OCI-LY7 (cell line): ENCODE measurements around the gene SEPHS2. TPM values are rescaled to one million over a fixed set of nuclear protein-coding genes. Genes with fewer than 3 reads are reported as not detected.
"Not testable (repeated sequence)": the region's sequence is repeated elsewhere in the genome, so short reads cannot be mapped to it uniquely, and the experiment has no call there.

Experiments used
- BruUV-seq: library from RNA; stranded (reverse); fragments of 400-500 nt; replicated peaks from 2 replicates; lab custom pipeline; 2021; lab: Mats Ljungman, UMichigan
- CTCF ChIA-PET: fragments of 300-600 bp; sonication (Branson Sonifier 250); formaldehyde crosslinking; loops from one replicate; lab custom pipeline; 2022; ENCODE audit warnings: antibody characterized with exemption; ENCODE audit not compliant: unreplicated experiment; lab: Charles Lee
- POLR2A ChIA-PET: fragments of 300-600 bp; sonication (Branson Sonifier 250); formaldehyde crosslinking; loops from one replicate; lab custom pipeline; 2022; ENCODE audit warnings: antibody characterized with exemption; lab: Charles Lee
- DNase-seq: peaks from one replicate; pipeline ENCODE4 v3.0.0-alpha.2; 2015; ENCODE audit warnings: low spot score
- H2AFZ ChIP-seq: fragments of 200-600 bp; sonication (generic), shearing (Covaris generic); 2 replicates; pipeline ENCODE4 v1.6.1; 2014; ENCODE audit warnings: mild to moderate bottlenecking, antibody characterized with exemption, low read length, moderate library complexity
- H3K27ac ChIP-seq: fragments of 200-600 bp; sonication (generic); 2 replicates; pipeline ENCODE4 v1.5.1; 2014; ENCODE audit warnings: mixed run types, low read depth, mild to moderate bottlenecking, moderate library complexity, low read length, inconsistent platforms; ENCODE audit not compliant: poor library complexity, severe bottlenecking
- H3K36me3 ChIP-seq: fragments of 200-600 bp; sonication (generic); 2 replicates; pipeline ENCODE4 v1.6.1; 2014; ENCODE audit warnings: mild to moderate bottlenecking, antibody characterized with exemption, low read length, moderate library complexity, mixed read lengths; ENCODE audit not compliant: insufficient read depth
- H3K4me1 ChIP-seq: fragments of 200-600 bp; sonication (generic); 2 replicates; pipeline ENCODE4 v1.5.1; 2014; ENCODE audit warnings: mild to moderate bottlenecking, low read length; ENCODE audit not compliant: insufficient read depth, poor library complexity, severe bottlenecking
- H3K4me2 ChIP-seq: fragments of 200-600 bp; sonication (generic); 2 replicates; pipeline ENCODE4 v1.6.1; 2014; ENCODE audit warnings: mild to moderate bottlenecking, low read length
- H3K4me3 ChIP-seq: fragments of 200-600 bp; sonication (generic); 2 replicates; pipeline ENCODE4 v1.5.1; 2014; ENCODE audit warnings: mild to moderate bottlenecking, low read depth, low read length; ENCODE audit not compliant: poor library complexity, severe bottlenecking
- H3K79me2 ChIP-seq: fragments of 200-600 bp; sonication (generic); 2 replicates; pipeline ENCODE4 v1.6.1; 2016; ENCODE audit warnings: low read depth, mild to moderate bottlenecking, low read length, moderate library complexity, mixed read lengths; ENCODE audit not compliant: insufficient read depth
- H3K9me2 ChIP-seq: fragments of 200-600 bp; sonication (generic); 2 replicates; pipeline ENCODE4 v1.6.1; 2016; ENCODE audit warnings: mild to moderate bottlenecking, low read length, mixed read lengths; ENCODE audit not compliant: insufficient read depth
- H3K9me3 ChIP-seq: fragments of 200-600 bp; sonication (generic); 2 replicates; pipeline ENCODE4 v1.6.1; 2014; ENCODE audit warnings: mild to moderate bottlenecking, mixed run types, low read length, mixed read lengths
- H4K20me1 ChIP-seq: fragments of 200-600 bp; sonication (generic); 2 replicates; pipeline ENCODE4 v1.6.1; 2014; ENCODE audit warnings: mild to moderate bottlenecking, antibody characterized with exemption, low read length, moderate library complexity, mixed read lengths; ENCODE audit not compliant: insufficient read depth
- EZH2phosphoT487 ChIP-seq: fragments of 200-600 bp; sonication (generic); IDR thresholded peaks from 2 replicates; pipeline ENCODE4 v1.6.1; 2018; ENCODE audit warnings: low read depth, borderline replicate concordance, mild to moderate bottlenecking, mixed run types, antibody characterized with exemption, low read length, moderate library complexity, mixed read lengths
- intact Hi-C: fragments of 100-400 bp; cut with micrococcal nuclease; formaldehyde crosslinking; loops from one replicate; pipeline ENCODE4 v1.10.0; 2022; ENCODE audit not compliant: unreplicated experiment
- total RNA-seq, 2 experiments: library from RNA; depleted of rRNA in 1 of 2; stranded (reverse); fragments of >200 nt in 1 of 2; shearing (Covaris generic) in 1 of 2; gene quantifications; 2 replicates each; pipeline ENCODE4 v1.2.3, GENCODE V29; 2014 to 2022
- TF ChIP-seq, protein P1 (sequence below): fragments of 200-600 bp; sonication (generic); conservative IDR thresholded peaks from 2 replicates; pipeline ENCODE4 v1.5.1; 2014; ENCODE audit warnings: mild to moderate bottlenecking, antibody characterized with exemption, low read length, moderate library complexity, mixed read lengths

The SEPHS2 gene
- total RNA-seq, 2 experiments from 2014 or later, result 14.4 to 64.2 TPM

DNA sequence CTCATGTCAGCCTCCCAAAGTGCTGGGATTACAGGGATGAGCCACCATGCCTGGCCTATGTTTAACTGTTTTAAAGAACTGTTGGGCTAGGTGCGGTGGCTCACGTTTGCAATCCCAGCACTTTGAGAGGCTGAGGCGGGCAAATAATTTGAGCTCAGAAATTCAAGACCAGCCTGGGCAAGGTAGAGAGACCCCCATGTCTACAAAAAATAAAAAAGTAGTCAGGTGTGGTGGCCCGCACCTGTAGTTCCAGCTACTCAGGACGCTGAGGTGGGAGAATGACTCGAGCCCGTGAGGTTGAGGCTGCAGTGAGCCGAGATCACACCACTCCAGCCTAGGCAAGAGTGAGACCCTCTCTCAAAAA is 24.9 kb upstream of the SEPHS2 start:
- no peak for TF ChIP-seq EZH2phosphoT487
- TF ChIP-seq, protein P1, sequence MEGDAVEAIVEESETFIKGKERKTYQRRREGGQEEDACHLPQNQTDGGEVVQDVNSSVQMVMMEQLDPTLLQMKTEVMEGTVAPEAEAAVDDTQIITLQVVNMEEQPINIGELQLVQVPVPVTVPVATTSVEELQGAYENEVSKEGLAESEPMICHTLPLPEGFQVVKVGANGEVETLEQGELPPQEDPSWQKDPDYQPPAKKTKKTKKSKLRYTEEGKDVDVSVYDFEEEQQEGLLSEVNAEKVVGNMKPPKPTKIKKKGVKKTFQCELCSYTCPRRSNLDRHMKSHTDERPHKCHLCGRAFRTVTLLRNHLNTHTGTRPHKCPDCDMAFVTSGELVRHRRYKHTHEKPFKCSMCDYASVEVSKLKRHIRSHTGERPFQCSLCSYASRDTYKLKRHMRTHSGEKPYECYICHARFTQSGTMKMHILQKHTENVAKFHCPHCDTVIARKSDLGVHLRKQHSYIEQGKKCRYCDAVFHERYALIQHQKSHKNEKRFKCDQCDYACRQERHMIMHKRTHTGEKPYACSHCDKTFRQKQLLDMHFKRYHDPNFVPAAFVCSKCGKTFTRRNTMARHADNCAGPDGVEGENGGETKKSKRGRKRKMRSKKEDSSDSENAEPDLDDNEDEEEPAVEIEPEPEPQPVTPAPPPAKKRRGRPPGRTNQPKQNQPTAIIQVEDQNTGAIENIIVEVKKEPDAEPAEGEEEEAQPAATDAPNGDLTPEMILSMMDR, result no peak
- Histone ChIP-seq H4K20me1 (no peaks in the 10 kb centered on the region), H3K79me2 (peaks cover 15% of the 10 kb centered on the region; the same call in 1 of the 2 replicates), H3K4me3 (no peak overlapping the region), H3K27ac (peak overlapping the region; percentile 95), H3K4me1 (peaks cover 71% of the 10 kb centered on the region), H3K9me3 (no peaks in the 10 kb centered on the region), H3K36me3 (peaks cover 13% of the 10 kb centered on the region; the same call in 1 of the 2 replicates), H2AFZ (peak overlapping the region; percentile 73), H3K9me2 (no peaks in the 10 kb centered on the region), H3K4me2 (peak overlapping the region; percentile 99)
- no peak for DNase-seq
- ChIA-PET POLR2A (interaction anchor here (0.6 to 2.3 kb wide), 5 partner anchors 10 to 162 kb away, joined by 3 to 8 read pairs (median 4); no protein-coding TSS in a partner anchor), CTCF (interaction anchor here (1.6 kb wide), 1 partner anchor 20 kb away, joined by 3 read pairs; no protein-coding TSS in a partner anchor)
- BruUV-seq, result no TSS peak
- intact Hi-C loops, result loop anchor here (2.0 kb wide), 1 partner anchor 180 kb away; the partner anchor contains the start of gene PRR14

DNA sequence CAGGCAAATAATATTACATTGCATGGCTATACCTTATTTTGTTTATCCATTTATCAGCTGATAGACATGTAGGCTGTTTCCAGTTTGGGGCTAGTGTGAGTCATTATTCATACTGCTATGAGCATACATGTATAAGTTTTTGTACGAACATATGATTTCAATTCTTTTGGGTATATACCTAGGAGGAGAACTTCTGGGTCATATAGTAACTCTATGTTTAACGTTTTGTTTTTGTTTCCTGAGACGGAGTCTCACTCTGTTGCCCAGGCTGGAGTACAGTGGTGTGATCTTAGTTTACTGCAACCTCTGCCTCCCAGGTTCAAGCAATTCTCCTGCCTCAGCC is 24.5 kb upstream of the SEPHS2 start:
- Histone ChIP-seq H2AFZ (peak overlapping the region; percentile 73; the same call in 1 of the 2 replicates), H4K20me1 (no peaks in the 10 kb centered on the region), H3K4me1 (peaks cover 71% of the 10 kb centered on the region), H3K4me3 (no peak overlapping the region), H3K4me2 (peak overlapping the region; percentile 99; the same call in 1 of the 2 replicates), H3K79me2 (peaks cover 15% of the 10 kb centered on the region; the same call in 1 of the 2 replicates), H3K9me3 (no peaks in the 10 kb centered on the region), H3K9me2 (no peaks in the 10 kb centered on the region), H3K27ac (peak overlapping the region; percentile 95), H3K36me3 (peaks cover 8% of the 10 kb centered on the region; the same call in 1 of the 2 replicates)
- DNase-seq, result no peak
- CTCF ChIA-PET, result interaction anchor here (1.6 kb wide), 1 partner anchor 20 kb away, joined by 3 read pairs; no protein-coding TSS in a partner anchor
- intact Hi-C loops, result loop anchor here (2.0 kb wide), 1 partner anchor 181 kb away; the partner anchor contains the start of gene PRR14
- POLR2A ChIA-PET, result interaction anchor here (0.6 to 2.3 kb wide), 5 partner anchors 9 to 162 kb away, joined by 3 to 8 read pairs (median 4); no protein-coding TSS in a partner anchor
- no TSS peak for BruUV-seq
- TF ChIP-seq, protein P1, result no peak
- TF ChIP-seq EZH2phosphoT487, result no peak

DNA sequence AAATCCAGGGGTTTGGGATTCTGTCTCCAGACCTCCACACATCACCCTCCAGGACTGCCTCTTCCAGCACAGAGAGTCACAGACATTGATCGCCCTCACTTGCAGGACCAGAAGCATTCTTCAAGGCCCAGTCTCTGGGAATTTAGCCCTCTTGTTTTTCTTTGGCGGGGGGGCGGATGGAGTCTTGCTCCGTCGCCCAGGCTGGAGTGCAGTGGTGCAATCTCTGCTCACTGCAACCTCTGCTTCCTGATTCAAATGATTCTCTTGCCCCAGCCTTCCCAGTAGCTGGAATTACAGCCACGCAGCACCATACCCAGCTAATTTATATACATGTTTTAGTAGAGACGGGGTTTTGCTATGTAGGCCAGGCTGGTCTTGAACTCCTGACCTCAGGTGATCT is 18.4 kb upstream of the SEPHS2 start:
- Histone ChIP-seq H3K27ac (no peak overlapping the region), H3K9me3 (no peaks in the 10 kb centered on the region), H3K4me2 (no peak overlapping the region), H3K4me1 (peaks cover 54% of the 10 kb centered on the region), H2AFZ (peak overlapping the region; percentile 51), H3K4me3 (no peak overlapping the region), H3K79me2 (no peaks in the 10 kb centered on the region), H3K9me2 (no peaks in the 10 kb centered on the region), H3K36me3 (no peaks in the 10 kb centered on the region; the same call in 1 of the 2 replicates), H4K20me1 (no peaks in the 10 kb centered on the region)
- BruUV-seq, result no TSS peak
- intact Hi-C loops, result no loop called here
- POLR2A ChIA-PET, result no interaction called here
- TF ChIP-seq, protein P1, result no peak
- TF ChIP-seq EZH2phosphoT487, result no peak
- CTCF ChIA-PET, result no interaction called here
- no peak for DNase-seq

DNA sequence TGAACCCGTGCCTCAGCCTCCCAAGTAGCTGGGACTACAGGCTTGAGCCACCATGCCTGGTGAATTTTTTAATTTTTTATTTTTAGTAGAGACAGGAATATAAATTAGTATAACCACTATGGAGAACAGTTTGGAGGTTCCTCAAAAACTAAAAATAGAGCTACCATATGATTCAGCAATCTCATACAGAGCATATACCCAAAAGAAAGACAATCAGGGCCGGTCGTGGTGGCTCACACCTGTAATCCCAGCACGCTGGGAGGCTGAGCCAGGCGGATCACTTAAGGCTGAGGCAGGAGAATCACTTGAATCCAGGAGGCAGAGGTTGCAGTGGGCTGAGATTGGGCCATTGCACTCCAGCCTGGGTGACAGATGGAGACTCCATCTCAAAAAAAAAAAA is 15.8 kb upstream of the SEPHS2 start:
- DNase-seq, H4K20me1 ChIP-seq, BruUV-seq, intact Hi-C loops, H3K9me3 ChIP-seq, H3K9me2 ChIP-seq, H3K36me3 ChIP-seq, H3K27ac ChIP-seq, H3K4me2 ChIP-seq, H3K79me2 ChIP-seq, H3K4me3 ChIP-seq: not testable (repeated sequence)
- ChIA-PET POLR2A (interaction anchor here (0.6 to 7.4 kb wide), 5 partner anchors 9 to 462 kb away, joined by 3 to 69 read pairs (median 6); partner anchors contain the start of genes FBXL19 and ITGAL), CTCF (interaction anchor here (1.0 kb wide), 1 partner anchor 11 kb away, joined by 3 read pairs; no protein-coding TSS in a partner anchor)
- Histone ChIP-seq H3K4me1 (peaks cover 77% of the 10 kb centered on the region), H2AFZ (peak overlapping the region; percentile 32; the same call in 1 of the 2 replicates)
